ENCODE results near the gene GCDH. TPM values are rescaled to one million over a fixed set of nuclear protein-coding genes. Genes with fewer than 3 reads are reported as not detected.

Gene GCDH
- total RNA-seq, 1 experiment from 2014 or later = 53.2 TPM

DNA sequence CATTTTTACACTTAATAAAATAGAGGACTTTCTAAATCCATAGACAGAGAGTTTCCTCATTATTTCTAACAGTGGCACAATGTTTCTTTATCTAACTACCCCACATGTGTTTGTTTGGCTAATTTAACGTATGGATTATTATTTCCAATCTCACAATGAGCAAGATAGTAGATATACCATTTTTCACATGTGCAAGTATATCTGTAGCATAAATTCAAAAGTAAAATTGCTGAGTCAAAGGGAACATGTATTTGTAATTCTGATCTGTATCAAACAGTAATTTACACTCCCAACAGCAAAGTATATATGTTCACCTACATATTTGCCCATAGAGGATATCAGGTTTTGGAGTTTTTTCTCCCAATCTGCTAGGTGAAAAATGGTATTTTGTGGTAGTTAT, 34.3 kb upstream of the GCDH start:
- Histone ChIP-seq H3K4me1 (ENCODE audit: insufficient read depth, low read length) (no peaks in the 10 kb centered on the region), H3K18ac (ENCODE audit: insufficient read length, low read depth, low read length) (no peak overlapping the region), H2AK5ac (ENCODE audit: insufficient read length, low read length) (no peak overlapping the region), H3K9ac (ENCODE audit: extremely low read depth, insufficient read length, low read length) (no peak overlapping the region), H2BK120ac (ENCODE audit: low read depth, low read length, poor library complexity, severe bottlenecking) (no peak overlapping the region), H4K5ac (ENCODE audit: insufficient read length, low read depth, low read length) (no peak overlapping the region), H2BK20ac (ENCODE audit: low read depth, low read length, poor library complexity, severe bottlenecking) (no peak overlapping the region), H3T11ph (ENCODE audit: low read length) (no peak overlapping the region), H3K14ac (ENCODE audit: insufficient read depth, low read length) (no peak overlapping the region), H3K27me3 (ENCODE audit: insufficient read depth, low read length) (no peaks in the 10 kb centered on the region), H4K8ac (replicated peaks; ENCODE audit: insufficient read length, low read depth, low read length) (no peak overlapping the region), H3K56ac (ENCODE audit: insufficient read length, low read depth, low read length) (no peak overlapping the region), H3K79me2 (ENCODE audit: insufficient read depth, low read length) (no peaks in the 10 kb centered on the region), H4K91ac (ENCODE audit: insufficient read length, low read depth, low read length) (no peak overlapping the region), H3K4me2 (ENCODE audit: insufficient read depth, insufficient read length, low read length) (no peak overlapping the region), H2BK12ac (ENCODE audit: insufficient read length, low read depth, low read length) (no peak overlapping the region), H2AFZ (ENCODE audit: low read length) (no peak overlapping the region), H3K9me3 (ENCODE audit: control insufficient read depth, low read depth, low read length) (no peaks in the 10 kb centered on the region), H3K27ac (ENCODE audit: insufficient read length, low read depth, low read length) (no peak overlapping the region), H4K20me1 (ENCODE audit: control insufficient read depth, insufficient read depth, insufficient read length) (no peaks in the 10 kb centered on the region), H3K23ac (ENCODE audit: insufficient read length, low read depth, low read length) (no peak overlapping the region), H3K79me1 (ENCODE audit: insufficient read depth, low read depth, low read length, poor library complexity, severe bottlenecking) (no peaks in the 10 kb centered on the region), H3K23me2 (ENCODE audit: insufficient read length, low read depth, low read length, poor library complexity, severe bottlenecking) (no peaks in the 10 kb centered on the region), H3K4ac (ENCODE audit: low read depth, low read length) (no peak overlapping the region), H2BK15ac (ENCODE audit: low read depth, low read length) (no peak overlapping the region), H2BK5ac (ENCODE audit: insufficient read length, low read length) (no peak overlapping the region)
- WGBS (ENCODE audit: extremely low coverage, insufficient read length, low lambda C conversion rate) = no CpG with 5 or more reads among the region's 1 CpG
- DNase-seq = no peak
- no peaks in the 10 kb centered on the region for H3K4me1 Mint-ChIP-seq
- no peaks in the 10 kb centered on the region; a peak in 1 of 5 replicates for H3K9me3 Mint-ChIP-seq
- TF ChIP-seq, protein P1, sequence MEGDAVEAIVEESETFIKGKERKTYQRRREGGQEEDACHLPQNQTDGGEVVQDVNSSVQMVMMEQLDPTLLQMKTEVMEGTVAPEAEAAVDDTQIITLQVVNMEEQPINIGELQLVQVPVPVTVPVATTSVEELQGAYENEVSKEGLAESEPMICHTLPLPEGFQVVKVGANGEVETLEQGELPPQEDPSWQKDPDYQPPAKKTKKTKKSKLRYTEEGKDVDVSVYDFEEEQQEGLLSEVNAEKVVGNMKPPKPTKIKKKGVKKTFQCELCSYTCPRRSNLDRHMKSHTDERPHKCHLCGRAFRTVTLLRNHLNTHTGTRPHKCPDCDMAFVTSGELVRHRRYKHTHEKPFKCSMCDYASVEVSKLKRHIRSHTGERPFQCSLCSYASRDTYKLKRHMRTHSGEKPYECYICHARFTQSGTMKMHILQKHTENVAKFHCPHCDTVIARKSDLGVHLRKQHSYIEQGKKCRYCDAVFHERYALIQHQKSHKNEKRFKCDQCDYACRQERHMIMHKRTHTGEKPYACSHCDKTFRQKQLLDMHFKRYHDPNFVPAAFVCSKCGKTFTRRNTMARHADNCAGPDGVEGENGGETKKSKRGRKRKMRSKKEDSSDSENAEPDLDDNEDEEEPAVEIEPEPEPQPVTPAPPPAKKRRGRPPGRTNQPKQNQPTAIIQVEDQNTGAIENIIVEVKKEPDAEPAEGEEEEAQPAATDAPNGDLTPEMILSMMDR (conservative IDR thresholded peaks at IDR 0.05) = no peak
- no peaks in the 10 kb centered on the region for H3K27me3 Mint-ChIP-seq (ENCODE audit: low read depth)
- H3K4me3 Mint-ChIP-seq = no peak overlapping the region
- peaks cover 19 to 41% (median 28%) of the 10 kb centered on the region in 3 experiments for H3K36me3 Mint-ChIP-seq (ENCODE audit: insufficient read depth in 1 of 3, low read depth in 3 of 3)
- 0 out of 7 replicates have a peak overlapping the region, but pooled peaks of 1 of the 3 experiments have one; percentile 44 for H3K27ac Mint-ChIP-seq

All from H9 (cell line).